H1 (cell line): Measurements from ENCODE around the gene SLC1A7.

ENCODE experiments used
- ATF2 ChIP-seq: IDR thresholded peaks from 2 replicates; pipeline ENCODE4 v1.6.1; 2012; ENCODE audit warnings: low read length, inconsistent platforms
- CEBPB ChIP-seq: IDR thresholded peaks from 2 replicates; pipeline ENCODE4 v1.6.1; 2012; ENCODE audit warnings: low read depth, low read length
- CTCF ChIP-seq, 3 experiments: IDR thresholded peaks; 1 replicate in 2 of 3; 2 replicates in 1 of 3; pipeline versions ENCODE4 v1.5.1 to v1.6.1; 2011; ENCODE audit warnings: low read length in 3 of 3, mild to moderate bottlenecking in 3 of 3, inconsistent platforms in 2 of 3, low read depth in 1 of 3, moderate library complexity in 1 of 3; ENCODE audit not compliant: insufficient read depth in 1 of 3; ENCODE audit errors: control extremely low read depth in 1 of 3
- EP300 ChIP-seq, 2 experiments: IDR thresholded peaks; 1 replicate in 1 of 2; 2 replicates in 1 of 2; pipeline ENCODE4 v1.6.1; 2011 to 2012; ENCODE audit warnings: low read depth in 2 of 2, low read length in 2 of 2, mild to moderate bottlenecking in 2 of 2, borderline replicate concordance in 1 of 2, inconsistent platforms in 1 of 2, moderate library complexity in 1 of 2
- EZH2 ChIP-seq: fragments of 200-600 bp; sonication (generic); IDR thresholded peaks from 2 replicates; pipeline ENCODE4 v1.7.1; 2012; ENCODE audit warnings: low read depth, mild to moderate bottlenecking, moderate library complexity, low read length, inconsistent platforms; ENCODE audit not compliant: severe bottlenecking
- GTF2F1 ChIP-seq: IDR thresholded peaks from 2 replicates; pipeline ENCODE4 v1.6.1; 2012; ENCODE audit warnings: low read depth, low read length, improper control_type of control experiment, borderline replicate concordance
- HDAC2 ChIP-seq, 2 experiments: fragments of 300-600 bp in 1 of 2; sonication (generic) in 1 of 2; IDR thresholded peaks; 2 replicates each; pipeline ENCODE4 v1.6.1; 2011 to 2012; ENCODE audit warnings: low read depth in 2 of 2, low read length in 2 of 2, mild to moderate bottlenecking in 2 of 2, moderate library complexity in 2 of 2, borderline replicate concordance in 1 of 2, inconsistent platforms in 1 of 2
- MAFK ChIP-seq: IDR thresholded peaks from 2 replicates; pipeline ENCODE4 v1.6.1; 2012; ENCODE audit warnings: low read depth, mild to moderate bottlenecking, improper control_type of control experiment, low read length
- MAX ChIP-seq: IDR thresholded peaks from 2 replicates; pipeline ENCODE4 v1.6.1; 2012; ENCODE audit warnings: inconsistent platforms
- POLR2A ChIP-seq, 2 experiments: IDR thresholded peaks; 1 replicate in 1 of 2; 2 replicates in 1 of 2; pipeline ENCODE4 v1.6.1; 2011; ENCODE audit warnings: low read depth in 2 of 2, low read length in 2 of 2, mild to moderate bottlenecking in 2 of 2; ENCODE audit errors: control extremely low read depth in 1 of 2
- POLR2AphosphoS5 ChIP-seq: IDR thresholded peaks from 2 replicates; pipeline ENCODE4 v1.6.1; 2011; ENCODE audit warnings: low read depth, low read length
- RAD21 ChIP-seq, 2 experiments: IDR thresholded peaks in 1 of 2; conservative IDR thresholded peaks in 1 of 2; 2 replicates each; pipeline ENCODE4 v1.6.1; 2011; ENCODE audit warnings: low read depth in 2 of 2, low read length in 2 of 2, improper control_type of control experiment in 1 of 2, inconsistent platforms in 1 of 2, mild to moderate bottlenecking in 1 of 2, moderate library complexity in 1 of 2
- TAF1 ChIP-seq: IDR thresholded peaks from 2 replicates; pipeline ENCODE4 v1.6.1; 2011; ENCODE audit warnings: mild to moderate bottlenecking, low read depth, low read length
- USF2 ChIP-seq: IDR thresholded peaks from 2 replicates; pipeline ENCODE4 v1.6.1; 2011; ENCODE audit warnings: low read length, improper control_type of control experiment

- TF ChIP-seq POLR2AphosphoS5 (no peak), CTCF (IDR thresholded peaks at IDR 0.05; ENCODE audit: control extremely low read depth in 1 of 3, insufficient read depth in 1 of 3, low read depth in 1 of 3, low read length in 3 of 3) (no peak), HDAC2 (IDR thresholded peaks at IDR 0.05; ENCODE audit: borderline replicate concordance in 1 of 2, low read depth in 2 of 2, low read length in 2 of 2) (no peak), MAFK (no peak), CEBPB (no peak), GTF2F1 (no peak), RAD21 (IDR thresholded peaks at IDR 0.05 in 1 of 2, conservative IDR thresholded peaks at IDR 0.05 in 1 of 2; ENCODE audit: low read depth in 2 of 2, low read length in 2 of 2) (no peak), TAF1 (no peak), USF2 (no peak), POLR2A (IDR thresholded peaks at IDR 0.05; ENCODE audit: control extremely low read depth in 1 of 2, low read depth in 2 of 2, low read length in 2 of 2) (no peak), MAX (no peak), EZH2 (no peak), EP300 (IDR thresholded peaks at IDR 0.05; ENCODE audit: borderline replicate concordance in 1 of 2, low read depth in 2 of 2, low read length in 2 of 2) (no peak), ATF2 (no peak)
Measured at GRCh38 chr1:53180226-53180625, 37.8 kb upstream of the SLC1A7 start.
